SH-SY5Y (cell line): ENCODE results near the gene RABGAP1L.

ENCODE experiments used
- GATA2 ChIP-seq: IDR thresholded peaks from 2 replicates; pipeline ENCODE4 v1.6.1; 2011; ENCODE audit warnings: mild to moderate bottlenecking, low read depth, low read length
- GATA3 ChIP-seq: IDR thresholded peaks from 2 replicates; pipeline ENCODE4 v1.6.1; 2011; ENCODE audit warnings: low read depth, mild to moderate bottlenecking, low read length, moderate library complexity

- TF ChIP-seq GATA3 (no peak), GATA2 (no peak)
These were observed 617.9 kb downstream of the RABGAP1L start for GRCh38 chr1:174777262-174777661.
